ENCODE results near the gene CCDC106. TPM values are rescaled to one million over a fixed set of nuclear protein-coding genes. Genes with fewer than 3 reads are reported as not detected.

CCDC106 gene
- total RNA-seq, 1 experiment from 2014 or later, result 21.1 TPM

GRCh38 chr19:55687281-55688201 lies 39.5 kb downstream of the CCDC106 start:
- DNase-seq (ENCODE audit: low spot score) (no peak), ATAC-seq (no peak)
- H3K9me3 Mint-ChIP-seq, result no peaks in the 10 kb centered on the region
- ChIA-PET CTCF (interaction anchor here (1.1 kb wide), 1 partner anchor 806 kb away, joined by 4 read pairs; no protein-coding TSS in a partner anchor), POLR2A (no interaction called here)
- no peak overlapping the region for H3K4me3 Mint-ChIP-seq
- H3K27me3 Mint-ChIP-seq (ENCODE audit: low read depth), result no peaks in the 10 kb centered on the region
- TF ChIP-seq ZNF396 (CRISPR knock-in tag; IDR thresholded peaks at IDR 0.05; ENCODE audit: borderline replicate concordance) (no peak), SMAD3 (CRISPR knock-in tag; IDR thresholded peaks at IDR 0.05; ENCODE audit: borderline replicate concordance) (no peak), TEAD4 (CRISPR knock-in tag; IDR thresholded peaks at IDR 0.05) (no peak), ZNF317 (CRISPR knock-in tag; IDR thresholded peaks at IDR 0.05; ENCODE audit: borderline replicate concordance, low read depth) (no peak), STAT6 (CRISPR knock-in tag; conservative IDR thresholded peaks at IDR 0.05; ENCODE audit: low read depth) (no peak), CBFB (CRISPR knock-in tag; IDR thresholded peaks at IDR 0.05; ENCODE audit: low read depth) (no peak), IRF2 (CRISPR knock-in tag; IDR thresholded peaks at IDR 0.05; ENCODE audit: borderline replicate concordance, low read depth) (no peak), ZNF512 (CRISPR knock-in tag; IDR thresholded peaks at IDR 0.05; ENCODE audit: borderline replicate concordance) (no peak), AR (CRISPR knock-in tag; IDR thresholded peaks at IDR 0.05) (no peak), FOXP1 (CRISPR knock-in tag; IDR thresholded peaks at IDR 0.05; ENCODE audit: borderline replicate concordance) (no peak), IRF1 (CRISPR knock-in tag; IDR thresholded peaks at IDR 0.05) (no peak), PREB (CRISPR knock-in tag; IDR thresholded peaks at IDR 0.05; ENCODE audit: borderline replicate concordance) (no peak), KAT7 (CRISPR knock-in tag; IDR thresholded peaks at IDR 0.05; ENCODE audit: borderline replicate concordance) (no peak), MLX (CRISPR knock-in tag; IDR thresholded peaks at IDR 0.05) (no peak), ZNF425 (CRISPR knock-in tag; conservative IDR thresholded peaks at IDR 0.05) (no peak), ZNF416 (CRISPR knock-in tag; IDR thresholded peaks at IDR 0.05) (no peak), SMAD4 (CRISPR knock-in tag; IDR thresholded peaks at IDR 0.05) (no peak), USF2 (CRISPR knock-in tag; IDR thresholded peaks at IDR 0.05) (no peak), TCF7 (CRISPR knock-in tag; IDR thresholded peaks at IDR 0.05; ENCODE audit: low read depth) (no peak), SOX15 (CRISPR knock-in tag; IDR thresholded peaks at IDR 0.05) (no peak)
- no peak overlapping the region for H3K27ac Mint-ChIP-seq
- H3K4me1 Mint-ChIP-seq, result no peaks in the 10 kb centered on the region
- peaks cover 8% of the 10 kb centered on the region; the same call in 1 of the 2 replicates for H3K36me3 Mint-ChIP-seq

All from WTC11 (cell line).